ENCODE data around the gene C19orf33. TPM values are rescaled to one million over a fixed set of nuclear protein-coding genes. Genes with fewer than 3 reads are reported as not detected.

Gene C19orf33
- total and polyA plus RNA-seq, 2 experiments from 2014 or later, result 58.9 to 72.2 TPM

- Histone ChIP-seq H3K4me3 (no peak overlapping the region), H2AFZ (no peak overlapping the region), H3K27ac (ENCODE audit: low read depth) (no peak overlapping the region), H3K27me3 (ENCODE audit: insufficient read depth) (no peaks in the 10 kb centered on the region), H4K20me1 (replicated peaks; ENCODE audit: insufficient read depth) (peaks cover 6% of the 10 kb centered on the region), H3K79me2 (replicated peaks; ENCODE audit: insufficient read depth) (0 out of 2 replicates have a peak, but pooled peaks cover 7% of the 10 kb centered on the region), H3K9me2 (ENCODE audit: insufficient read depth) (no peaks in the 10 kb centered on the region), H3K36me3 (ENCODE audit: insufficient read depth) (0 out of 2 replicates have a peak, but pooled peaks cover 3% of the 10 kb centered on the region), H3K4me2 (no peak overlapping the region), H3F3A (replicated peaks; ENCODE audit: low read depth) (peaks cover 9% of the 10 kb centered on the region; the same call in 1 of the 2 replicates), H3K4me1 (ENCODE audit: insufficient read depth) (peaks cover 8% of the 10 kb centered on the region)
- Mint-ChIP-seq H3K36me3 (ENCODE audit: low read depth) (peaks cover 6% of the 10 kb centered on the region; the same call in 2 of the 3 replicates), H3K27me3 (ENCODE audit: insufficient read depth, low read depth, poor library complexity) (peaks cover 20% of the 10 kb centered on the region), H3K27ac (no peak overlapping the region), H3K4me1 (peaks cover 7% of the 10 kb centered on the region), H3K4me3 (no peak overlapping the region), H3K9me3 (no peaks in the 10 kb centered on the region; the same call in 1 of the 3 replicates)
- no peak for TF ChIP-seq POLR2AphosphoS5 (IDR thresholded peaks at IDR 0.05; ENCODE audit: low read depth)
- TF ChIP-seq JUNB (IDR thresholded peaks at IDR 0.05; ENCODE audit: unreplicated experiment), result no peak
- TF ChIP-seq ZNF114 (CRISPR knock-in tag; IDR thresholded peaks at IDR 0.05), result no peak
- TF ChIP-seq ETS1 (IDR thresholded peaks at IDR 0.05), result no peak
- no peak for TF ChIP-seq STAT1 (IDR thresholded peaks at IDR 0.05; ENCODE audit: unreplicated experiment)
- TF ChIP-seq EZH2 (IDR thresholded peaks at IDR 0.05; ENCODE audit: low read depth, unreplicated experiment), result no peak
- no peak for TF ChIP-seq REST (IDR thresholded peaks at IDR 0.05; ENCODE audit: unreplicated experiment)
- TF ChIP-seq ZNF462 (CRISPR knock-in tag; IDR thresholded peaks at IDR 0.05), result no peak
- no peak for TF ChIP-seq NANOG (IDR thresholded peaks at IDR 0.05; ENCODE audit: borderline replicate concordance)
- no peak for TF ChIP-seq CREB1 (CRISPR knock-in tag; IDR thresholded peaks at IDR 0.05; ENCODE audit: low read depth)
- no peak for TF ChIP-seq CTCF (conservative IDR thresholded peaks at IDR 0.05; ENCODE audit: low read depth in 2 of 2)
- no peak for TF ChIP-seq EZH2phosphoT487 (IDR thresholded peaks at IDR 0.05; ENCODE audit: unreplicated experiment)
- no peak for TF ChIP-seq ZNF331 (CRISPR knock-in tag; IDR thresholded peaks at IDR 0.05; ENCODE audit: low read depth)
- no peak for DNase-seq (ENCODE audit: low spot score)
- ATAC-seq, result no peak
Measured at GRCh38 chr19:38308926-38309614, 5.0 kb downstream of the C19orf33 start.

All from GM23338 (cell line).